GM18868 (cell line): Measurements from ENCODE around the gene SRRT.
"Not testable (repeated sequence)": the region's sequence is repeated elsewhere in the genome, so short reads cannot be mapped to it uniquely, and the experiment has no call there.

Experiments used
- ATAC-seq: cut with Tn5 transposase; IDR thresholded peaks from one replicate; pipeline ENCODE4 v1.9.1; 2021; ENCODE audit warnings: mild to moderate bottlenecking, moderate library complexity; ENCODE audit not compliant: unreplicated experiment

SRRT gene

GRCh38 chr7:100893910-100894721 lies 19.2 kb downstream of the SRRT start:
- ATAC-seq, result no peak

DNA sequence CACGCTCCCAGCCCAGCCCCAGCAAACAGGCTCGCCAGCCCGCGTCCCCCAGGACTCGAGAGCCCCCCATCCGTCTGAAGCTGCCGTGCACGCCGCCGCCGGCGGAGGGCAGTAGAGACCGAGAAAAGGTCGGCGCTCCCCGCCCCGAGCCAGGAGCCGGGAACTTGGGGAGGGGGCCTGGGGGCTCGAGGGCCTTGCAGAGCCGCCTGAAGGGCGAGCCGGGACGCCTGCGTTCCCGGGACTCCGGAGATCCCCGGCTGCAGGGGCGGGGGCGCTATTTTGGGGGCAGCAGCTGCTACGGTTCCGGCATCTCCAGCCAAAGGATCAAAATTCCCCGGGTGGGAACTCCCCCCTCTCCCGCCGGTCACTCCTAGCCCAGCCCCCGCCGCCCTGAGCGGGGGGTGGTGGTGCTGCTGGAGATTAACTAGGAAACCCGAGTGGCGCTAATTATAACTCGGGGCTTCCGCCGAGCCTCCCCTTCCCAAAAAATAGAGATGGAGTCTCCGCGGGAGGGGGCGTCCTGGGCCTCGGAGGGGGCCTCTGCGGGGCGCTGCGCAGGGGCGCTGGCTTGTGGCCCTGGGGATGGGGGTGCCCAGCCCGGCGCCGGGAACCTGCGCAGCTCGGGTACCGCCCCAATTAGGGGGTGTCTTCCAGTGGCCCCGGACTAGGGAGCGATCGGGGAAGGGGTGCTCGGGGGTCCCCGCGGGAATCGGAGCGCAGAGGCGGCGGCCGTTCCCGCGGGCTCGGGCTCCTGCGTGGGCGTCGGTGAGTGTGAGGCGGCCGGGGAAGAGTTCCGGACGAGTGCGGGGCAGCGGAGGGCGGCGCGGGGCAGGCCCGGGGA lies 20.2 kb downstream of the SRRT start:
- ATAC-seq, result no peak

DNA sequence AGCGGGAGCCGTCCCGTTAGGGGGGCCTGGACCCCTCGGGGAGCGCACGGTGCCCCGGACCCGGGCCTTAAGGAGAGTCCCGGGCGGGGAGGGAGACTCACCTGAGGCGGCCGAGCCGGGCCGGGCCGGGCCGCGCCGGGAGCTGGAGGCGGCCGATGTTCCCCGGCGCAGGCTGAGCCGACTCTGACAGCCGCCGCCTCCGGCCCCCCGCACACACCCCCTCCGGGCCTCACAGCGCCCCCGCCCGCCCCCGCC lies 20.7 kb downstream of the SRRT start, which contains the start of gene ACHE:
TSS of gene ACHE (minus strand) at position 188 of the 255 bp plus-strand sequence. CDS start 1,656 bp downstream, outside the sequence.
- ATAC-seq, result no peak

DNA sequence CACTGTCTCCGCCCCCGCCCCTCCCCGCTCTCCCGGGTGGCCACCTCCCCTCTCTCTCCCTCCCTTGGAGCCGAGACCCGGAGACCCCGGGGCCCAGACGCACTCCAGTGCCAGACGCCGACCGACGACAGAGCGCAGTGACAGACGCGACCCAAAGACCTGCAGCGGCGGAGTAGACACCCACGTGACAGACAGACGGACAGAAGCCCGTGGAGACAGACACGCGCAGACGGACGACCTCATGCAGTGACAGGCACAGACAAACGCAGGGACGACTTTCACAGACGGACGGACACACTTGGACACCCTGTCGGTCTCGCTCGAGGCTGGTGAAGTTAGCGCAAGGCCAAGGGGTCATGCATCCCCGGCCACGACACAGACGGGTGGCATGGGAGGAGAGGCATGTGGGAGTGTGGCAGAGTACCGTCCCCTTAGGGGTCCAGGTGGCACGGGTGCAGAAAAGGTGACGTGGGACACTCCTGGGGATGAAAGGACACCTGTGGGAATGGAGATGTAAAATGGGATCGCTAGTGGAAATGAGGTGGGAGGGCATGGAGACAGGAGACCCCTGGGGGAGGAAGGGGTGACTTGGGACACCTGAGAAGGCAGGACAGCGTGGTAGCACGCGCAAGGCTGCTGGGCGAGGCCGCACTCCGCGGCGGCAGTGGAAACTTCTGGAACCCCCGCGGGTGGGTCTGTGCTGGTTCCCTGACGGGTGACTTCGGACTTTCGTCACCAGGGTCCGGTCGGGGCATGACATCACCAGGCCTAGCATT lies 21.2 kb downstream of the SRRT start:
- ATAC-seq, result no peak

DNA sequence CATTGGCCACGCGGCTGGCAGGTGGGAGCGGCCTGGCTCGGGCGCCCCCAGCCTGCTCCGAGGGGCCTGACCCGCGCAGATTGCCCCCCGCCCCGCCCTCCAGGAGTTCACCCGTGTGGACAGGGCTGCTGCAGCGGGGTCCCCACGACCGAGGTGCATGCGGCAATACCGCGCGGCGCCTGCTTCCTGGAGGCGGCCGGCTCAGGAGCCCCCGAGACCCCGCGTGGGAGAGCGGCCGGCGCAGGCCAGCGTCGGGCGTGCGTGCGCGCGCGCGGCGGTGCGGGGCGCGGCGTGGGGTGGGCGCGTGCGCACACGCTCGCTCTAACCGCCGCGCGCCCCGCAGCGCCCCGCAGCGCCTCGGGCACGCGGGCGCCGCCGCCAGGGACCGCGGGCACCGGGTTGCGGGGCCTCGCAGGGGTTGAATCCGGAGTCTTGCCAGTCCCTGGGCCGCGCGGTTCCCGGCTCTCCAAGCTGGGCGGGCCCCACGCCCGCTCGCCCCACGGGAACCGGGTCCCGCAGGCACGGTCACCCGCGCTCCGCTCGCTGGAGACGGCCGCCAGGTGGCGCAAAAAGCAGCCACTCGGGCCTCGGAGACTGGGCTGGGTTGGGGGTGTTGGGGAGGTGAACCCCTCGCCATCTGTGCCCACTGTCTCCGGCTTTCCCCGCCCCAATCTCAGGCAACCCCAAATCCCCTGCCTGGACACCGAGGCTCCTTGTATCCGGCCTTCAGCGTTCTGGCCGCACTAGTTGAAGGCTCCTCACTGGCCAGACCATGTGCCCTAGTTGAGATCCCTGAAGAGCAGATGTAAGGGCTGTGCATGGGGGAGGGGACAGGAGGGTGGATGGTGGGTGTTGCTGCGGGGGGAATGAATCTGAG lies 22.1 kb downstream of the SRRT start:
- ATAC-seq, result no peak

DNA sequence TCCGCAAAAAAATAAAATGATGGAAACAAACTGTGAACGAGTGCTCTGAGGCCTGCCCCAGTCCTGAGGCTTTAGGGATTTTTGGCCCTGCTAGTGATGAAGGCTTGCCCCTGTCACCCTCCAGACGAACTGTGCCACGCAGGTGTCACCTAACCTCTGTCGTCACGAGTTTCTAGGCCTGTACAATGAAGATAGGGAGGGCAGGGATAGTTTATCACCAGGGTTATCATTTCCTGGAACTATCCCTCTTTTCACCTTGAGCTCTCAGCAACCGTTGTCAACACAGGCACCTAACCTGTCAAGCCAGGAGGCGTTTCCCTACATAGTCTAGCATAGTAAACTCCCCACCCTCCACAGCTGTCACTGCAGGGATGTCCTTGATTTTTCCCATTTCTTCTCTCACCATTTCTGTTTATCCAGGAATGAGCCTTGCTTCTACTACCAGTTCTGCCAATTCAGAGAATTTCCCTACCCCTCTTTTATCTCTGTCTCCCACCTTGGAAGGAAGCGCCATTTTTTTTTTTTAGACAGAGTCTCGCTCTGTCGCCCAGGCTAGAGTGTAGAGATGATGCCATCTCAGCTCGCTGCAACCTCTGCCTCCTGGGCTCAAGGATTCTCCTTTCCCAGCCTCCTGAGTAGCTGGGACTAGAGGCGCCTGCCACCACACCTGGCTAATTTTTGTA lies 23.0 kb downstream of the SRRT start:
- ATAC-seq, result no peak

- no peak for ATAC-seq
Measured at GRCh38 chr7:100899432-100899831, 24.5 kb downstream of the SRRT start.

GRCh38 chr7:100900978-100901377 lies 26.1 kb downstream of the SRRT start:
- no peak for ATAC-seq

DNA sequence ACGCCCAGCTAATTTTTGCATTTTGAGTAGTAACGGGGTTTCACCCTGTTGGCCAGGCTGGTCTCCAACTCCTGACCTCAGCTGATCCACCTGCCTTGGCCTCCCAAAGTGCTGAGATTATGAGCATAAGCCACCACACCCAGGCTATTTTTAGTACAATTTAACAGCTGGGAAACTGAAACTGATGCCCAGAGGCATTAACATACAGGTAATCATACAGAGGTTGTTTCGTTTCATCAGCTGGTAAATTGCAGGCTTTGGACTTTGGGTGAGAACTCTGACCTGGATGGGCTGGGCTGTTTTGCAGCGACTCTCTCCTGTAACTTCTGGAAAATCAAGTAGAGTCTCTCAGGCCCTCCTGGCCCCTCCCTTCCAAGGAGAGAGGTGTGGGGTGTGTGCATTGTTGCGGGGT lies 27.0 kb downstream of the SRRT start:
- no peak for ATAC-seq

- no peak for ATAC-seq
Measured at GRCh38 chr7:100902638-100903037, 27.7 kb downstream of the SRRT start.

- no peak for ATAC-seq
Measured at GRCh38 chr7:100908512-100908911, 33.6 kb downstream of the SRRT start.

- ATAC-seq, result not testable (repeated sequence)
Measured at GRCh38 chr7:100910443-100910842, 35.5 kb downstream of the SRRT start.

DNA sequence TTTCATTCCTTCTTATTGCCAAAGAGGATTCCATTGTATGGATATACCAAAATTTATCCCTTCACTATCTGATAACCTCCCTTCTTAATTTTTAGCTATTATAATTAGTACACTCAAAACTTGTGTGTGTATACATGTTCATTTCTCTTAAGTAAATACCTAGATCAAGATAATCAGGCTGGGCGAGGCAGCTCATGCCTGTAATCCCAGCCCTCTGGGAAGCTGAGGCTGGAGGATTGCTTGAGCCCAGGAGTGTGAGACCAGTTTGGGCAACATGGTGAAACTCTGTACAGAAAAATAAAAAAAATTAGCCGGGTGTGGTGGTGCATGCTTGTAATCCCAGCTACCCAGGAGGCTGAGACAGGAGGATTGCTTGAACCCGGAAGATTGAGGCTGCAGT lies 36.6 kb downstream of the SRRT start:
- ATAC-seq, result no peak

- no peak for ATAC-seq
Measured at GRCh38 chr7:100914208-100914878, 39.4 kb downstream of the SRRT start.

DNA sequence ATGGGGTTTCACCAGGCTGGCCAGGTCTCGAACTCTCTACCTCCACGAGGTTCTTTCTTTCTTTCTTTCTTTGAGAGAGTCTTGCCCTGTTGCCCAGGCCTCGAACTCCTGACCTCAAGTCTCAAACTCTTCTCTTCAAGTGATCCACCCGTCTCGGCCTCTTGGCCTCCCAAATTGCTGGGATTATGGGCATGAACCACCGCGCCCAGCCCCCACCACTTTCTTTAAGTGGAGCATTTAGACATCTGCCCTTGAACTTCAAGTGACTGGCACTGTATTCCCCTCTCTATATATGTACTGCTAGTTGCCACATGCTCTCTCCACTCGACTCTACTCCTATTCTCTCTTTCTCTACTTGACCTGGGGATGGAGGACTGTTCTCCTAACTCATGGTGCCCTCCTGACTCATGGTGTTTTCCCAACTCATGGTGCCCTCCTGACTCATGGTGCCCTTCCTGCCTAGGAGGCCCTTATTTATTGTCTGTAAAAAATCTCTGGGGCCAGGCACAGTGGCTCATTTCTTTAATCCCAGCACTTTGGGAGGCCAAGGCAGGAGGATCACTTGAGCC lies 40.1 kb downstream of the SRRT start:
- no peak for ATAC-seq

DNA sequence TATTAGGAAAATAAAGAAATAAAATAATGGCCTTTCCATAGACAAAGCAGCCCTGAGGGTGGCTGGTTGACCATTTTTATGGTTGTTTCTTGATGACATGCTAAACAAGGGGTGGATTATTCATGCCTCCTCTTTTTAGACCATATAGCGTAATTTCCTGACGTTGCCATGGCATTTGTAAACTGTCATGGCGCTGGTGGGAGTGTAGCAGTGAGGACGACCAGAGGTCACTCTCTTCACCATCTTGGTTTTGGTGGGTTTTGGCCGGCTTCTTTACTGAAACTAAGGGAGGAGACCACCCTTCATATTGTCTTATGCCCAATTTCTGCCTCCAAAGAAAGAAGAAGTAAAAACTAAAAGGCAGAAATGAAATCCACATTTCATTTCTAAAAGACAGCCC lies 44.4 kb downstream of the SRRT start:
- ATAC-seq, result not testable (repeated sequence)

DNA sequence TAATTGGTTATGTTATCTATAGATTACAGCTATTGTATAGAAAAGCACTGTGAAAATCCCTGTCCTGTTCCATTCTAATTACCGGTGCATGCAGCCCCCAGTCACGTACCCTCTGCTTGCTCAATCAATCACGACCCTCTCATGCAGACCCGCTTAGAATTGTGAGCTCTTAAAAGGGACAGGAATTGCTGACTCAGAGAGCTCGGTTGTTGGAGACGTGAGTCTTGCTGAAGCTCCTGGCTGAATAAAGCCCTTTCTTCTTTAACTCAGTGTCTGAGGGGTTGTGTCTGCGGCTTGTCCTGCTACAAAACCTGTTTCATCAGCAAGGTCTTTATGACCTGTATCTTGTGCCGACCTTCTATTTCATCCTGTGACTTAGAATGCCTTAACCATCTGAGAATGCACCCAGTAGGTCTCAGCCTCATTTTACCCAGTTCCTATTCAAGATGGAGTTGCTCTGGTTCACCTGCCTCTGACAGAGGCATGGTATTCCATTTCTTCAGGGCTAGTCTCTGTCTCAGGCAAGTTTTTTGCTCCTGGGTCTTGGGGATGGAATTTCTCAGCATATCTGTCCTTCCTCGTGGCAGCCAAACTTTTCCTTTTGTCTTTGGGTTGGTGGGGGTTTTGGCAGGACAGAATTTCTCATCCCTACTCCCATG lies 45.0 kb downstream of the SRRT start:
- ATAC-seq, result not testable (repeated sequence)

DNA sequence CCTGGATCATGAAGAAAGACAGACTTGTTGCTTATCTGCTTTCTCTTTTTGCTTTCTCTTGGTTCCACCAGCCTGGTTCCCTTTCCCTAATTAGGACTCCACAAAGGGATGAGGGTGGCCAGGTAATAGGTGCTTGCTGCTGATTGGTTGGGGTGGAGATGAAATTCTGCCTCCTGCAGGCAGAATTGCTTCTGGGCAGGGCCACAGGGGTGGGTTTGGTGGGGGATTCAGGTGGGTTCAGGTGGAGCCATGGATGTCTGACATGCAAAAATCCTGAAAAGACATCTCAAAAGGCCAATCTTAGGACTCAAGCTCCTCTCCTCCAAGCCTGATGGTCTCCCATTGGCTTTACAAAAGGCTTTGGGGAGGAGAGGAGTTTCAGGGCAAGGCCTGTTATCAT lies 46.1 kb downstream of the SRRT start:
- no peak for ATAC-seq
